Adrenal gland (tissue), 12 donors: ENCODE results near the gene FLYWCH1. TPM values are rescaled to one million over a fixed set of nuclear protein-coding genes. Genes with fewer than 3 reads are reported as not detected.

Experiments
- DNase-seq, 7 donors: peaks; one replicate each; pipeline ENCODE4 v3.0.0-alpha.2; 2019 to 2020
- H3K27ac ChIP-seq, 5 donors: fragments of 200-600 bp; sonication (generic) in 4 of 5; 1 replicate in 3 of 5; 2 replicates in 2 of 5; pipeline versions ENCODE4 v1.5.1 to v1.8.0; 2016 to 2020; ENCODE audit warnings: mild to moderate bottlenecking in 1 of 5
- H3K27me3 ChIP-seq: fragments of 200-600 bp; 2 replicates; pipeline ENCODE4 v1.8.0; 2021
- H3K36me3 ChIP-seq, 2 donors: fragments of 200-600 bp; replicated peaks in 1 of 2; 1 replicate in 1 of 2; 2 replicates in 1 of 2; pipeline versions ENCODE4 v1.5.1 to v1.8.0; 2018 to 2022
- H3K4me1 ChIP-seq, 2 donors: fragments of 200-600 bp; replicated peaks in 1 of 2; 1 replicate in 1 of 2; 2 replicates in 1 of 2; pipeline versions ENCODE4 v1.5.1 to v1.8.0; 2018 to 2021
- H3K4me3 ChIP-seq, 4 donors: fragments of 200-600 bp; sonication (generic) in 3 of 4; one replicate each; pipeline ENCODE4 v1.5.1; 2016 to 2018
- H3K9me3 ChIP-seq, 3 donors: fragments of 200-600 bp; sonication (generic) in 1 of 3; replicated peaks in 1 of 3; 1 replicate in 2 of 3; 2 replicates in 1 of 3; pipeline versions ENCODE4 v1.5.1 to v1.8.0; 2016 to 2021
- CTCF ChIP-seq, 6 experiments: fragments of 450-650 bp in 4 of 6; fragments of 200-600 bp in 2 of 6; sonication (generic) in 1 of 6; IDR thresholded peaks; 1 replicate in 5 of 6; 2 replicates in 1 of 6; pipeline versions ENCODE4 v1.5.1 to v1.8.0; 2016 to 2021; ENCODE audit warnings: antibody characterized with exemption in 6 of 6, mild to moderate bottlenecking in 2 of 6, moderate library complexity in 1 of 6
- POLR2A ChIP-seq, 2 donors: fragments of 450-650 bp; IDR thresholded peaks; one replicate each; pipeline ENCODE4 v1.6.1; 2017; ENCODE audit warnings: antibody characterized with exemption in 2 of 2, mild to moderate bottlenecking in 2 of 2, moderate library complexity in 1 of 2
- WGBS, 4 donors: extraction: QIAGEN DNeasy Blood & Tissue Kit in 2 of 4; methylation state at CpG; one replicate each; pipeline versions ENCODE4 v1.1.5 to v1.1.7; 2013 to 2017; 5-methylcytosine and 5-hydroxymethylcytosine counted together
- intact Hi-C, 2 donors: fragments of 100-400 bp; cut with DNase I; formaldehyde crosslinking; loops; one replicate each; pipeline versions ENCODE4 v1.14.1 to v1.15.0; 2022 to 2023
- polyA plus RNA-seq, 3 donors: library from polyadenylated mRNA; stranded (reverse); fragments of 200-250 nt in 2 of 3; fragments of 350-450 nt in 1 of 3; fragmentation: Illumina TruSeq in 1 of 3; extraction: RNeasy Lipid Tissue Mini Kit (QIAGEN cat#74804) in 1 of 3; gene quantifications; one replicate each; pipeline ENCODE4 v1.2.3, GENCODE V29; 2013 to 2014
- total RNA-seq, 9 donors: library from RNA; depleted of rRNA in 4 of 9; stranded (reverse); fragments of >200 nt in 4 of 9; fragments of 120-200 nt in 1 of 9; fragmentation: NEBNext Ultra II Directional in 1 of 9; extraction: Animal tissue kit (Norgen Biotek cat#: 25700) in 1 of 9; gene quantifications; one replicate each; pipeline versions ENCODE4 v1.1.0 to v1.2.4, GENCODE V29; 2013 to 2023
- donor health status: healthy with polysubstance abuse.
- donor health status: Bipolar disorder and iron deficiency.
- donor health status: DM: yes; HTN: yes; CAD: no.
- donor health status: DM: no; HTN: no; CAD: no.
- donor health status: DM: no; HTN: no; CAD: no.
- donor health status: DM: yes; HTN: yes; CAD: no.

Gene FLYWCH1
- total and polyA plus RNA-seq, 12 donors, result 3.3 to 89.8 (median 50.4) TPM

- 92 to 100% (median 94%) methylated on average over 1 to 30 of the region's 30 CpGs for WGBS, 4 donors
- no peaks in the 10 kb centered on the region for H3K4me1 ChIP-seq
- H3K36me3 ChIP-seq, result peaks cover 0 to 62% of the 10 kb centered on the region in 2 donors
- H3K9me3 ChIP-seq, result no peaks in the 10 kb centered on the region
- no peak overlapping the region for H3K27ac ChIP-seq
- H3K4me3 ChIP-seq, result no peak overlapping the region
- TF ChIP-seq CTCF (IDR thresholded peaks at IDR 0.05), result no peak
- no peak for TF ChIP-seq POLR2A (IDR thresholded peaks at IDR 0.05)
- no peaks in the 10 kb centered on the region for H3K27me3 ChIP-seq
- intact Hi-C loops, result no loop called here
- no peak for DNase-seq
Observed at GRCh38 chr16:2933136-2933535, 21.4 kb downstream of the FLYWCH1 start.

DNA sequence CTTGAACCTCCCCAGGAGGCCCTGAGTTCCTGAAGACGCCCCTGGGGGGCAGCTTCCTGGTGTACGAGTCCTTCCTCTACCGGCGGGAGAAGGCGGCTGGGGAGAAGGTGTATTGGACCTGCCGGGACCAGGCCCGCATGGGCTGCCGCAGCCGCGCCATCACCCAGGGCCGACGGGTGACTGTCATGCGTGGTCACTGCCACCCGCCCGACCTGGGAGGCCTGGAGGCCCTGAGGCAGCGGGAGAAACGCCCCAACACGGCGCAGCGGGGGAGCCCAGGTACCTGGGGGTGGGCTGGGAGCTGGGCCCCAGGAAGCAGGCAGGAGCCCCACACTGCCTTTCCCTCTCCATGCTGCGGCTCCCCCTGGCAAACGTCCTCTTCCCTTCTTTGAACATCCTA lies 22.0 kb downstream of the FLYWCH1 start:
- H3K36me3 ChIP-seq, result peaks cover 0 to 66% of the 10 kb centered on the region in 2 donors
- no peaks in the 10 kb centered on the region for H3K9me3 ChIP-seq
- no peaks in the 10 kb centered on the region for H3K27me3 ChIP-seq
- no peak overlapping the region for H3K4me3 ChIP-seq
- no peak for TF ChIP-seq POLR2A (IDR thresholded peaks at IDR 0.05)
- no peak for TF ChIP-seq CTCF (IDR thresholded peaks at IDR 0.05)
- no peaks in the 10 kb centered on the region for H3K4me1 ChIP-seq
- 87 to 96% (median 91%) methylated on average over 4 to 22 of the region's 22 CpGs for WGBS, 4 donors
- no peak overlapping the region for H3K27ac ChIP-seq
- DNase-seq, result no peak
- intact Hi-C loops, result no loop called here

DNA sequence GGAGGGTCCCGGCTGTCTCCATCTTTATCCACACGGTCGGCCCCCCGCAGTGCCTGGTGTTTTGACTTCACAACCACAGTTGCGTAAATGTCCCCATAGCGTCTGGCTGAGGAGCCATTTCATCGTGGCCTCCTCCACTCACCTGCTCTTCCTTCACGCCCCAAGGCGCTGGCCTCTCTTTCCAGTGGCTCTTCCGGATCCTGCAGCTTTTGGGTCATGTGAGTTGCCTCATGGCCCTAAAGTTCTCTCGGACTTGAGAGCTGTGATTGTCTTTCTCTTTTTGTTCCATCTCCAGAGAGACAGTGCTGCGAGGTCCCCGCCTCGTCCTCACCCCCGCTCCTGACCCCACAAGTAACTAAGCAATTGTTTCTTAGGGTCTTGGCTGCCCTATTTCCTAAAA lies 22.7 kb downstream of the FLYWCH1 start:
- Histone ChIP-seq H3K4me1 (no peaks in the 10 kb centered on the region), H3K36me3 (peaks cover 0 to 73% of the 10 kb centered on the region in 2 donors)
- WGBS, 4 donors, result 87 to 93% (median 89%) methylated on average over 15 of the region's 15 CpGs

GRCh38 chr16:2936436-2937011 lies 24.8 kb downstream of the FLYWCH1 start:
- intact Hi-C loops, result no loop called here
- 90 to 92% (median 92%) methylated on average over 15 to 22 of the region's 22 CpGs; no CpG with 5 or more reads in 1 of the 4 donors for WGBS, 4 donors
- TF ChIP-seq CTCF (IDR thresholded peaks at IDR 0.05) (no peak), POLR2A (IDR thresholded peaks at IDR 0.05) (no peak)
- no peak overlapping the region for H3K4me3 ChIP-seq
- H3K27ac ChIP-seq, result no peak overlapping the region
- H3K27me3 ChIP-seq, result no peaks in the 10 kb centered on the region
- H3K4me1 ChIP-seq, result no peaks in the 10 kb centered on the region
- no peak for DNase-seq
- H3K36me3 ChIP-seq, result peaks cover 0 to 78% of the 10 kb centered on the region in 2 donors
- H3K9me3 ChIP-seq, result no peaks in the 10 kb centered on the region

More for the DNA sequence above, 22.7 kb downstream of the FLYWCH1 start:
- intact Hi-C loops, result no loop called here
- TF ChIP-seq CTCF (IDR thresholded peaks at IDR 0.05) (no peak), POLR2A (IDR thresholded peaks at IDR 0.05) (no peak)
- no peak overlapping the region for H3K4me3 ChIP-seq
- H3K9me3 ChIP-seq, result no peaks in the 10 kb centered on the region
- H3K27ac ChIP-seq, result no peak overlapping the region
- H3K27me3 ChIP-seq, result no peaks in the 10 kb centered on the region
- no peak for DNase-seq
